AG09309 (cell line): Measurements from ENCODE around the gene CCL22.
A peak's percentile ranks its signal among the peaks of the same experiment; 100 is the strongest.

Source experiments
- DNase-seq: peaks from one replicate; pipeline ENCODE4 v3.0.0-alpha.2; 2010; ENCODE audit warnings: low read depth
- H3K4me3 ChIP-seq: 2 replicates; pipeline ENCODE4 v1.5.1; 2011; ENCODE audit warnings: mild to moderate bottlenecking, low read depth, low read length, moderate library complexity; ENCODE audit not compliant: control insufficient read depth
- CTCF ChIP-seq: IDR thresholded peaks from 2 replicates; pipeline ENCODE4 v1.5.1; 2011; ENCODE audit warnings: mild to moderate bottlenecking, low read depth, low read length, inconsistent platforms; ENCODE audit not compliant: insufficient read depth, control insufficient read depth; ENCODE audit errors: missing control alignments

The CCL22 gene

GRCh38 chr16:57385083-57385482 lies 26.5 kb downstream of the CCL22 start:
- TF ChIP-seq CTCF: no peak
- H3K4me3 ChIP-seq: no peak overlapping the region
- DNase-seq: no peak

- peak; percentile 13 for DNase-seq
- H3K4me3 ChIP-seq: no peak overlapping the region
- no peak for TF ChIP-seq CTCF
Measured at GRCh38 chr16:57386381-57386951, 27.9 kb downstream of the CCL22 start.

GRCh38 chr16:57387598-57388354 lies 29.2 kb downstream of the CCL22 start:
- no peak for TF ChIP-seq CTCF
- no peak overlapping the region for H3K4me3 ChIP-seq
- no peak for DNase-seq

- no peak overlapping the region for H3K4me3 ChIP-seq
- no peak for DNase-seq
- no peak for TF ChIP-seq CTCF
Measured at GRCh38 chr16:57388359-57389086, 29.9 kb downstream of the CCL22 start.

- DNase-seq: no peak
- no peak overlapping the region for H3K4me3 ChIP-seq
- TF ChIP-seq CTCF: no peak
Measured at GRCh38 chr16:57389087-57389468, 30.5 kb downstream of the CCL22 start.

GRCh38 chr16:57390636-57391295 lies 32.2 kb downstream of the CCL22 start:
- DNase-seq: no peak
- H3K4me3 ChIP-seq: no peak overlapping the region
- no peak for TF ChIP-seq CTCF
